ENCODE results near the gene XIRP1.

Gene XIRP1

GRCh38 chr3:39140341-39140971, 51.9 kb downstream of the XIRP1 start:
- DNase-seq, result no peak

- no peak for DNase-seq
These were observed 53.0 kb downstream of the XIRP1 start for GRCh38 chr3:39139442-39139841.

- DNase-seq, result no peak
These were observed 53.5 kb downstream of the XIRP1 start for GRCh38 chr3:39138804-39139415.

GRCh38 chr3:39137991-39138803, 54.2 kb downstream of the XIRP1 start:
- DNase-seq, result no peak

GRCh38 chr3:39137435-39137936, 54.9 kb downstream of the XIRP1 start:
- DNase-seq, result no peak

GRCh38 chr3:39136533-39137434, 55.6 kb downstream of the XIRP1 start:
- no peak for DNase-seq

- no peak for DNase-seq
These were observed 57.1 kb downstream of the XIRP1 start for GRCh38 chr3:39135170-39135805.

- DNase-seq, result no peak
These were observed 58.1 kb downstream of the XIRP1 start for GRCh38 chr3:39134305-39134704.

GRCh38 chr3:39133822-39134221, 58.6 kb downstream of the XIRP1 start:
- DNase-seq, result no peak

Data from NCI-H526 treated with DMSO at 0.1 percent for 48 hours (cell line).